ENCODE data around the gene DND1.
A peak's percentile ranks its signal among the peaks of the same experiment; 100 is the strongest.
"Not testable (repeated sequence)": the region's sequence is repeated elsewhere in the genome, so short reads cannot be mapped to it uniquely, and the experiment has no call there.

DND1 gene

DNA sequence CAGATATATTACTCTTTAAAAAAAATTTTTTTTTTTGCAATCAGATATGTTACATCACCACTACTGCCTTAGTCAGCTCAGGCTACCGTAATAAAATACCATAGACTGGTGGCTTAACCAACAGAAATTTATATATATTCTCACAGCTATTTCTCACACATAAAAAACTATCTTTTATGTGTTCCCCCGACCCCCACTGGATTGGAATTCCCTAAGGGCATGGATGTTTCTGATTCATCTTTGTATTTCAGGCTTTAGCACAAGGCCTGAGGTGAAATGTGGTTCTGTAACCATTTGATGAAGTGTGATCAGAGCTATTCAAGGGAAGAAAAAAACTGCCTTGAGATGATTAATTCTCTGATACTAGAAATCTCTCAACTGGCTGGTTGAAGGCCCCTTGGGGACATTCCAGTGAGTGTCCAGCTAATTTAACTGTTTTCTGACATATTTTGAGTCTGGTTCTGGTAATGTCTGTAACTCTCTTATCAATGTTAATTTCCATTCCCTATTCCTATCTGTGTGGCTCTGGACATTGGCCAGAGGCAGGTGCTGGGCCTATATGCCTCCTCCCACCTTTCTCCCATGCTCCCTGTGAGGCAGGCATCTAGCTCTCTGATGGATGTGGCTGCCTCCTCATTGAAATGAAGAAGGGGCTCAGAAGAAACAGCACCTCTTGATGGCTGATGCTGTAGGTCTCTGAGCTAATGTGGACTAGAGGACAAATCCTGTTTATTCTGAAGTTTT is 42.9 kb downstream of the DND1 start:
- DNase-seq, result peak; percentile 24

DNA sequence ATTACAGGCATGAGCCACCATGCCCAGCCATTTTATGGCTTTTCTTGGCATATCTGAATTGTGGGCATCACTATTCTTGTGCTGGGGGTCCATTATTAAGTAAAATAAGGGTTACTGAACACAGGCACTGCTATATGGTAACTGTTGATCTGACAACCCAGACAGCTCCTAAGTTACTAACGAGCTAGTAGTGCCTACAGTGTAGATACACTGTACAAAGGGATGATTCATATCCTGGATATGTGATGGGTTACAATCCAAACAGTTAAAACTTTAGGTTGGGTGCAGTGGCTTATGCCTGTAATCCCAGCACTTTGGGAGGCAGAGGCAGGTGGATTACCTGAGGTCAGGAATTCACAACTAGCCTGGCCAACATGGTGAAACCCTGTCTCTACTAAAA is 44.7 kb downstream of the DND1 start:
- DNase-seq, result no peak

DNA sequence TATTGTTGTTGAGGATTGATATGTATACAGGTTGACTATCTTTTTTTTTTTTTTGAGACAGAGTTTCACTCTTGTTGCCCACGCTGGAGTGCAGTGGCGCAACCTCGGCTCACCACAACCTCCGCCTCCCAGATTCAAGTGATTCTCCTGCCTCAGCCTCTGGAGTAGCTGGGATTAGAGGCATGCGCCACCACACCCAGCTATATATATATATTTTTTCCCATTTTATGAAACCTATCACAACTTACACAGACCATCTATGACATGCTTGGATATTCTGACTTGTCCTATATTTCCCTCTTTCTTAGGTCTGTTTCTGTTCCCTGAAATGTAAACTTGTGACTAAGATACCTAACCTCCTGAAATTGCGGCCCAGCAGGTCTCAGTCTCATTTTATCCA is 45.4 kb downstream of the DND1 start:
- DNase-seq, result no peak

DNA sequence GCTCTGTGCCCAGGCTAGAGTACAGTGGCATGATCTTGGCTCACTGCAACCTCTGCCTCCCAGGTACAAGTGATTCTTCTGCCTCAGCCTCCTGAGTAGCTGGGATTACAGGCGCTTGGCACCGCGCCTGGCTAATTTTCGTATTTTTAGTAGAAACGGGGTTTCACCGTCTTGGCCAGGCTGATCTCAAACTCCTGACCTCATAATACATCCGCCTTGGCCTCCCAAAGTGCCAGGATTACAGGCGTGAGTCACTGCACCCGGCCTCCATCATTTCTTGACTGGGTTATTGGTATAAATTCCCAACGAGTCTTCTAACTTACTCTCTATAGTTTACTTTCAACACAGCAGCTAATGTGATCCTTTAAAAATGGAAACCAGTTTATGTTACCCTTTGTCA is 48.5 kb downstream of the DND1 start:
- not testable (repeated sequence) for DNase-seq

DNA sequence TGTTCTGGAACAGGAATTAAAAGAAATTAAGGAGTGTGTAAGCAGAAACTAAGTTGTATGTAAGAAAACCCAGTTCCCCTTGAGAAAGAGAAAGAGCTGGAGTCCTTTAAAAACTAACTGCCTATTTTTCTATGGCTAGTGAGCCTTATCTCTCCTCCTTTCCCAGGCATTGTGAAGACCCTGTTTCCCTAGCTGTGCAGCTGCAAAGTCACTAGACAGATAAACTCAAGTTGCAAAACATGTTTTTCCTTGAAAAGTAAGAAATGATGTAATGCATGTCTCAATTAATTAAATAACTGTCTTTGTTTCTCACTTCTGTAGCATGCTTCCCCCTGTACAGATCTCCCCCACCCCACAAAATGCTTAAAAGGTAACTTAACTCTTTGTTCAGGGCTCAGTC is 50.3 kb downstream of the DND1 start:
- DNase-seq, result not testable (repeated sequence)

DNA sequence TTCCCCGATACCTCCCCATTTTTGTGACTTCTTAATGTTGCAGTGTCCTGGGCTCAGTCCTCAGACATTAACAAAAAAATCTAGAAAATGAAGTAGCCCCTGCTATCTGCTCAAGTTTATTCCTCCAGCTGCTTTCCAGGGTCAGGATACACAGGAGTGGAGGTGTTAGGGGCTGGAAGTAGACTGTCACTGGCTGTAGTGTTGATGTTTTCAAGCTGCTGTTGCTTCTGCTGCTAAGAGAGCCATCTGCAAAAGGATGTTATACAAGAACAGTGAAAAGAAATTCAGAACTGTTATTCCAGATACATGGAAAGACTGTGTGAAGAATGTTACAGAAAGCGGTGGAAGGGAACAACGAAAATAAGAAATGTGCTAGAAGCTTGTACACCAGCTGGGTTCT is 51.1 kb downstream of the DND1 start:
- DNase-seq, result no peak

All from fibroblast of skin of abdomen (primary cell).